ENCODE results near the gene RECK.

DNA sequence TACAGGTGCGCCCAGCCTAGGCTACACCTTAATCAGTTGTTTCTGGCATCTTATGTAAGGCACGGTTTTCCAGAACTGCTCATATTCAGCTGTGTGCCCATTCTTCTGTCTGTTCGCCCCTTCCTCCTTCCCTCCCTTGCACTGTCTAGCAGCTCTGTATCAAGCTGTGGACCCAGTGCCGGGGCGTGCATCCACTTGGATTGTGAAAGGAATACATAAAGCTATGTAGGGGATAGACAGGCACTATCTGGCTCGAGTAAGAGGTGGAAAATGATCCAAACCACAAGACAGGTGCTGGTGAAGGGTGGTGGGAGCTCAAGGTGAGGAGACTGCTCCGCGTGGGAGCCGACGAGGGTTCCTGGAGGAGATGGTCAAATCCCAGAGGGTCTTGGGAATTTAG, 101.8 kb downstream of the RECK start:
- TF ChIP-seq, protein P1, sequence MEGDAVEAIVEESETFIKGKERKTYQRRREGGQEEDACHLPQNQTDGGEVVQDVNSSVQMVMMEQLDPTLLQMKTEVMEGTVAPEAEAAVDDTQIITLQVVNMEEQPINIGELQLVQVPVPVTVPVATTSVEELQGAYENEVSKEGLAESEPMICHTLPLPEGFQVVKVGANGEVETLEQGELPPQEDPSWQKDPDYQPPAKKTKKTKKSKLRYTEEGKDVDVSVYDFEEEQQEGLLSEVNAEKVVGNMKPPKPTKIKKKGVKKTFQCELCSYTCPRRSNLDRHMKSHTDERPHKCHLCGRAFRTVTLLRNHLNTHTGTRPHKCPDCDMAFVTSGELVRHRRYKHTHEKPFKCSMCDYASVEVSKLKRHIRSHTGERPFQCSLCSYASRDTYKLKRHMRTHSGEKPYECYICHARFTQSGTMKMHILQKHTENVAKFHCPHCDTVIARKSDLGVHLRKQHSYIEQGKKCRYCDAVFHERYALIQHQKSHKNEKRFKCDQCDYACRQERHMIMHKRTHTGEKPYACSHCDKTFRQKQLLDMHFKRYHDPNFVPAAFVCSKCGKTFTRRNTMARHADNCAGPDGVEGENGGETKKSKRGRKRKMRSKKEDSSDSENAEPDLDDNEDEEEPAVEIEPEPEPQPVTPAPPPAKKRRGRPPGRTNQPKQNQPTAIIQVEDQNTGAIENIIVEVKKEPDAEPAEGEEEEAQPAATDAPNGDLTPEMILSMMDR (IDR thresholded peaks at IDR 0.05) = no peak
- TF ChIP-seq EP300 (IDR thresholded peaks at IDR 0.05) (no peak), POLR2A (IDR thresholded peaks at IDR 0.05) (no peak)

Data from tibial nerve (tissue), 4 donors.